ENCODE measurements around the gene BAIAP2L2.
"Not testable (repeated sequence)": the region's sequence is repeated elsewhere in the genome, so short reads cannot be mapped to it uniquely, and the experiment has no call there.

The BAIAP2L2 gene

DNA sequence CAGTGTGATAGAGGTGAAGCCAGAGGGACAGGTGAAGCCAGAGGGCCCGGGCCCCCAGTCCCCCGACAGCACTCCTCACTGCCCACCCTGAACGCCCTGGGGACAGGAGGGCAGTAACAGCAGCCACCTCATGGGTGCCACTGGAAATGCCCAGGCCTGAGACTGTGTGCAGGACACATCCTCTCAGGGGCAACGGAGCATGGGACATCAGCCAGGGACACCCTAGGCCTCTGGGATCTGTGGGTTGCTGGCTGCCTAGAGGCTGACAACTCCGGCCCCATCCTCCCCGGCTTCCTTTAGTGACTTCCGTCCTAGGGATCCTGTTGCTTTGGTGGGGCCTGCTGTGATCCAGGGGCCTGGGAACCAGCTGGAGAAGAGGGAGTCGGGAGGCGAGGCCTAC lies 17.4 kb upstream of the BAIAP2L2 start:
- no peak for DNase-seq (ENCODE audit: low read depth, low spot score)

DNA sequence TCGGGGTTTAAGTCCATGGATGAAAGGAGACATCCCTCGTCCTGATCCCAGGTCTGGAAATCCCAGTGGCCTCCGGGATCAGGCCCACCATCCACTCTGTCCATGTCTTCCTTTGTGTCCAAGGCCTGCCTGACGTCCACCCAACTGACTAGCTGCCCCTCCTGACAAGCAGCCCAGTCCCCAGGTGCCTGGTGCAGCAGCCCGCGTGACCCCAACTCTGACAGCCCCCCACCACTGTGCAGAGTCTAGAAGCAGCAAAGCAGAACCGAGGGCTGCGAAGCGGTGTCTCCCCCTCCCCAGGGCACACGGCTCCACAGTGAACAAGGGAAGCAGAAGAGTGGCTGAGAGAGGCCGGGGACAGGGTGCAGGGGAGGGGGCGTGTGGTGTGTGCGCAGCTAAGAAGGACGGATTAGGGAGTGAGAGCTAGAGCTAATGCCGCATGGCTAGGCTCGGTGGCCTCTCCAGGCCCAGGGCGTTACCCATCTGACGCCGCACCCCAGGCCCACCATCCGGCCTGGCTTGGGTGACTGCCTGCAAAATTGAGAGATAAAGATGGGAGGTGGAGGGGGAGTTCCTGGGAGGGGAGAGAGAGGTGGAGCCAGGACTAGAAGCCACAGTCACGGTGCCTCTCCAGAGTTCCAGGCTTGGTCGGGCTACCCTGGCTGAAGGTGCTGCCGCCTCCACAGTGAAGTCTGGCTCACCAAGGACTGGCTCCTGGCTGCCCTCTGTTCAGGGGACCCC lies 16.6 kb upstream of the BAIAP2L2 start:
- DNase-seq (ENCODE audit: low read depth, low spot score): no peak

DNA sequence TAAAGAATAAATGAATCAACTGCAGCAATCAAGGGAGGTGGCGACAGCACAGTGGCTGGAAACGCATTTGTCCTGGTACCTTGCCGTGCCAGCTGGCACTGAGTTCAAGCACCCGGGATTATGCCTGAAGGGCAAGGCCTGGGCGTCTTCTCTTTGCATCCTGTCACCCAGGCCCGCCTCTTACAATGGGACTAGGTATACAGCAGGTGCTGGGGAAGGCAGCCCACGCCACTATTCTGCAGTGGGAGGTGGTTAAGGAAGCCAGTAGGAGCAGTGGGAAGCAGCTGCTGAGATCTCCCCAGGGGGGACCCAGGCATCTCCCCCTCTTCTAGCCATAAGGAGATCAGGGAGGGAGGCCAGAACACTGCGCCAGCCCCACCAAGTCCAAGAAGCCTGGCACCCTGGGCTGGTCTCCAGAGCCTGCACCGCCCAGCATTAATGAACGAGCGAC lies 15.3 kb upstream of the BAIAP2L2 start:
- DNase-seq (ENCODE audit: low read depth, low spot score): no peak

GRCh38 chr22:38125038-38125610 lies 14.6 kb upstream of the BAIAP2L2 start:
- no peak for DNase-seq (ENCODE audit: low read depth, low spot score)

DNA sequence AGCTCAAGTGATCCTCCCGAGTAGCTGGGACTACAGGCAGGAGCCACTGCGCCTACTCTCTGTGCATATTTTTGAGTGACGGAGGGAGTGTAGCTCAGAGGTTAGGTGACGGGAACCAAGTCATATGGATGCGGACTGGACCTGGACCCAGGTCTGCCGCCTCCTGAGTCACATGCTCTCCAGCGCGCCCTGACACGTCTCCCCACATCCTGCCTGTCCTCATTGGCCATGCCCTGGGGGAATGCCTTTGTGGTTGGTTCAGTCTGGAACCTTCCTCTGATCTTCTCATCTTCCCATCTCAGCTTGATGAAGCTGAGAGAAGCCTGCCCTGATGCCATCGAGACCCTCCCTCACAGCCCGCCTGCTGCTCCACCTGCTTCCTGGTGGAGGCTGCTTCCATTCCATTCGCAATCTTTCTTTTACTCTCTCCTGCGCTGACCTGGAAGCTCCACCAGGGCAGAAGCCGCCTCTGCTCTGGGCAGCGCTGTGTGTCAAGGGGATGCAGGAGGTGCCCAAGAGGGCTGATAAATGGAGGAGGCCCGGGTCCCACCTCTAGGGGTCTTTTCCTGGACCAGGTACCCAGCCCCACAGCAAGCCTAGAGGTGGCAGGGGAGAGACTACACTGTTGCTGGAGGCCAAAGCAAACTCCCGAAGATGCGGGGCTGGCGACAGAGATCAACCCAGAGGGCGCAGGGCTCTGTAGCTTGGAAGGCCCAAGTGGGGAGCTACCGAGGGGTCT lies 13.9 kb upstream of the BAIAP2L2 start:
- no peak for DNase-seq (ENCODE audit: low read depth, low spot score)

- DNase-seq (ENCODE audit: low read depth, low spot score): no peak
Observed at GRCh38 chr22:38122616-38123015, 12.1 kb upstream of the BAIAP2L2 start.

DNA sequence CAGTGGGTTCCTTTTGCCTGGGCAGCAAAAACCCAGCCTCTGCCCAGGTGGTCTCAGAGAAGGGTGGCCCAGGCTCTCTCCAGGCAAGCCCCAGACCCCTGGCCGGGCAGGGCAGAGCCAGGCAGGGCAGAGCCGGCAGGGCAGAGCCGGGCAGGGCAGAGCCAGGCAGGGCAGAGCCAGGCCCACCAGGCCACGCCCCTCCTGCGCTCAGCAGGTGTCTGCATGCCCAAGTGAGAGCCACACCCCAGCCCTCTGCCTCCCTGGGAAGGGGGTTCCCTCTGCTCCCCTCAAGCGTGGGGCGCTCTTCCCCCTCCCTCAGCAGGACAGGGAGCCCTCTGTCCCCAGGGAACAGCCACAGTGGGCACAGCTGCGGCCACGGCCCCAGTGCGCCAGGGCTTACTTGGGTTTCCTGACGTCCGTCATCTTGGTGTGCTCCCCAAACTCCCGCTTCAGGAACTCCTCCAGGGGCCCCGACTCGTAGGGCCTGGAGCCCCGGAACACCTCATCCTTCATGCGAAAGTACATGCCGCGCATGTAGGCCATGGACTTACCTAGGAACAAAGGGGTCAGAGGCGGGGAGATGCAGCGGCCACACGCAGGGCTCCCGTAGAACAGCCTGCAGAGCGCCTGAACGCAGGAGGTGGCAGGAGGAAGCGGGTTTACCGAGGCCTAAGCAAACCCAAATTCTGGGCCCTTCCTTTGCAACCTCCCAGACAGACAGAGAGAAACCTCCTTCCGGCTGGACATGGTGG lies 10.1 kb upstream of the BAIAP2L2 start:
- DNase-seq (ENCODE audit: low read depth, low spot score): no peak

DNA sequence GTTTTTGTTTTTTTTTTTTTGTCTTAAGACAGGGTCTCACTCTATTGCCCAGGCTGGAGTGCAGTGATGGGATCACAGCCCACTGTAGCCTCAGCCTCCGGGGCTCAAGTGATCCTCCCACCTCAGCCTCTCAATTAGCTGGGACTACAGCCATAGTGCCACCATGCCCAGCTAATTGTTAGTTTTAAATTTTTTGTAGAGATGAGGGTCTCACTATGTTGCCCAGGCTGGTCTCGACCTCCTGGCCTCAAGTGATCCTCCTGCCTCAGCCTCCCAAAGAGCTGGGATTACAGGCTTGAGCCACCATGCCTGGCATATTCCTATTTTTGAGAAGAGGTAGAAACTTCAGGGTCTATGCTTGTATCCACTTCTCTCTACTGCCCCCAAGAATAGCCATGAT lies 8.3 kb upstream of the BAIAP2L2 start:
- DNase-seq (ENCODE audit: low read depth, low spot score): not testable (repeated sequence)

- no peak for DNase-seq (ENCODE audit: low read depth, low spot score)
Observed at GRCh38 chr22:38118182-38118581, 7.7 kb upstream of the BAIAP2L2 start.

DNA sequence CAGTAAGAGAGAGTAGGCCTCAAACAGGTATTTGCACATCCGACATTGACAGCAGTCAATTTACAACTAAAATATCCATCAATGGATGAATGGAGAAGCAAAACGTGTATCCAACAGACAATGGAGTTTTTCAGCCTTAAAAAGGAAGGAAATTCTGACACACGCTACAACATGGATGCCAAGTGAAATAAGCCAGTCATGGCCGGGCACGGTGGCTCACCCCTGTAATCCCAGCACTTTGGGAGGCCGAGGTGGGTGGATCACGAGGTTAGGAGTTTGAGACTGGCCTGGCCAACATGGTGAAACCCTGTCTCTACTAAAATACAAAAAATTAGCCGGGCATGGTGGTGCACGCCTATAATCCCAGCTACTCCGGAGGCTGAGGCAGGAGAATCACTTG lies 7.1 kb upstream of the BAIAP2L2 start:
- DNase-seq (ENCODE audit: low read depth, low spot score): not testable (repeated sequence)

- no peak for DNase-seq (ENCODE audit: low read depth, low spot score)
Observed at GRCh38 chr22:38115423-38116205, 5.1 kb upstream of the BAIAP2L2 start.

DNA sequence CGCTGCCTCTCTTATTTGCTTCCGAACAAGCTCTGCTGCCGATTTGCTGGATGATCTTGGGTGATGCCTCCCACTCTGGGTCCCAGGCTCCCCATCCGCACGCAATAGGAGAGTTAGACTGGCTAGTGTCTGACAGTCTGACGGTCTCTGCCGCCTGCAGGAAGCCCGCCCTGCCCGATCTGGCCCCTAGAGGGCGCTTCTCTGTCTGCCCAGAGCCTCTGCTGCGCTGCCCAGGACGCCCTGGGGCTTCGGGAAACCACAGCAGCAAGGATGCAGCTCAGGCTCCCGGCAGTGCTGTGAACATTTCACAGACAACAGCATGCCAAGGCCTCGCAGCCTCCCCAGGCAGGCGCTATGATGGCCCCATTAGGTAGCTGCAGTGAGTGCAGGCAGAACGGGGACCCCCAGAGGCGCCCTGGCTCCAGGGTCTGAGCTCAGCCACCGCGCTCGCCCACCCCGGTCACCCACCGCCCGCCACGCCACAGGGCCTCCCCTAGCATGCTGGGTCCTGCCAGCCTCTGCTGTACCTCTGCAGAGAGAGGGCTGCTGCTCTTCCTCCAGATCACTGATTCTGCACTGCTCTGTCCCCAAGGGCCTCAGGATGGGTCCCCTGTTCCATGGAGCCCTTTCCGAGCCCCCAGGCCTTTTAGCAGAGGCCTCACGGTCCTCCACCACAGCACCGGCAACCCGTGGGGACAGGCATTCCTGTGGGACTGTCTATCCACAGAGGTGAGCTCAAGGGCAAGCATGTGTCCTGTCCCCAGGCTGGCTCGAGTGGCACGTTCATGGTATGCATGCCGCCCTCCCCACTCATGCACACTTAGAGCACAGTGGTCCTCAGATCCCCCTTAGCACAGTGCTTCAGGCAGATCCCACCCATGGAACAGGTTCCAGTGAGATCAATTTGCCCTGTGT lies 4.3 kb upstream of the BAIAP2L2 start:
- DNase-seq (ENCODE audit: low read depth, low spot score): peak; percentile 94

DNA sequence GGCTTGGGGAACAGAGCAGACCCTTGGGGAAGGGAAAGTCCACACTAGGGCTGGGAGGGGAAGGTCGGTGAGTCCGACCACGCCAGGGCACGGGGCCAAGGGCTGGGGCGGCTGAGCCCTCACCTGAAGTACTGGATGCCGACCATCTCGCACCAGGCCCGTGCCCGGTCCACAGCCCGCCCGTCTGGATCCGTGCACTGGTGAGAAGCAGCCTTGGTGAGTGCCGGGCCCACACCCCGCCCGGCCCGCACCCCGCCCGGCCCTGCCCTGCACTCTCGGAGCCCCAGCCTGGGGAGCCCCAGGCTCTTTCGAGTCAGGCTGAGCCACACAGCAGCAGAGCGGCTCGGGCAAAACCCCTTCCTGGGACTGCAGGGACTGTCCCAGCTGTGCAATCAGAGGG lies 1.9 kb upstream of the BAIAP2L2 start:
- DNase-seq (ENCODE audit: low read depth, low spot score): no peak

DNA sequence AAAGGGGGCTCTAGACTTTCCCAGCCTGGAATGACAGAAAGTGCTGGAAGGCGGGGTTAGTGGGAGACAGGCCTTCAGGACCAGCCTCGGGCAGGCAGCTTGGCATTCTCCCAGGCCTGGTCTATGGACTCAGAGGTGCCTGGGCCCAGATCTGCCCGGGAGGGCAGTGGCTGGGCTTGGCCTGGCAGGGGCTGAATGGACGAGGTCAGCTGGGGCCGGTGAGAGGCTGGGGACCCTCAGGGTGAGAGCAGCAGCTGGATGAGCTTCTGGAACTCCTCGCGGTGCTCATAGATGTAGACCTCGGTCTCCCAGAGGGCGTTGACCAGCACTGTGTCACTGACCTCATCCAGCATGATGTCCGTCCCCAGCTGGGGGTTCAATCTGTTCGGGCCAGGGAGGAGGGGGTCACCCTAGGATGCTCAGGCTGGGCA lies 1.5 kb upstream of the BAIAP2L2 start:
- no peak for DNase-seq (ENCODE audit: low read depth, low spot score)

DNA sequence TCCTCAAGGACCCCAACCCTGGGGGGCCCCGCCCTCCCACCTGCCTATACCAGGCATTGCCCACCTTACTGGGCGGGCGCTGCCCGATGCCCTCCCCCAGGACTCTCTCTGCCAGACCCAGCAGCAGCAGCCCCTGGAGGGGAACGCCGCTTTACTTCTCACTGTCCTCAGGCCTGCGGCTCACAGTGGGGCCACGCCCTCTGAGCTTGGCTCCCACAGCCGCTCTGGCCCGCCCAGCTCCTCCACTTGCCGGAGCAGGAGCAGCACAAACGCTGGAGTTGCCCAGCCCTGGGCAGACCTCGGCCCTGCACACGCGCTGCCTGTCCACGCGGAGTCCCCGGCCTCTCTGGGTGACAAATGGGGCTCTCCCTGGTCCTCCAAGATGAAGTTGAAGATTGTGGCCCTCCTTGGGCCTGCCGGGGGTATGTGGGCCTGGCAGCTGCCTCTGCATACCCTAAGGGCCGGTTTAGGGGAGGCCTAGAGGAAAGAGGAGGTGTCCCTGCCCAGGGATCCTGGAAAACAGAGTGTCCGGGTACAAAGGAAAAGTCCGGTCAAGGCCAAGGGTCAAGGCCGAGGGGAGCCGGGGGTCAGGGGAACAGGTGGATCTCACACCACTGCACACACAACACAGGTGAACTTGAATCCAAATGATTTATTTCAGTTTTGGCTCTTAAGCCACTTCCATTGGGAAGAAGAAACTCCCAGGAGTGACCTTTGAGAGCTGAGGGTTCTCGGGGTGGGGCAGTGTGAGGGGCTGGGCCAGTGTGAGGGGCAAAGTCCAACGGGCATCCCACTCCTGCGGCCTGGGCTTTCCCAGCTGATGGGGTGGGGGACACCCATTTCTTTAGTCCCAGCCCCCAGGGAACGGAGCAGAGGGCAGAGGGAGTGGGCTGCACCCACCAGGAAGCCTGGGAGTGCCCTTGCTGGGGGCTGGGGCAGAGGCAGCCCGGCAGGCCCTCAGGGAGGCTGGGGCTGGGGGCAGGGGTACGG lies 674 bp upstream of the BAIAP2L2 start:
- DNase-seq (ENCODE audit: low read depth, low spot score): no peak

DNA sequence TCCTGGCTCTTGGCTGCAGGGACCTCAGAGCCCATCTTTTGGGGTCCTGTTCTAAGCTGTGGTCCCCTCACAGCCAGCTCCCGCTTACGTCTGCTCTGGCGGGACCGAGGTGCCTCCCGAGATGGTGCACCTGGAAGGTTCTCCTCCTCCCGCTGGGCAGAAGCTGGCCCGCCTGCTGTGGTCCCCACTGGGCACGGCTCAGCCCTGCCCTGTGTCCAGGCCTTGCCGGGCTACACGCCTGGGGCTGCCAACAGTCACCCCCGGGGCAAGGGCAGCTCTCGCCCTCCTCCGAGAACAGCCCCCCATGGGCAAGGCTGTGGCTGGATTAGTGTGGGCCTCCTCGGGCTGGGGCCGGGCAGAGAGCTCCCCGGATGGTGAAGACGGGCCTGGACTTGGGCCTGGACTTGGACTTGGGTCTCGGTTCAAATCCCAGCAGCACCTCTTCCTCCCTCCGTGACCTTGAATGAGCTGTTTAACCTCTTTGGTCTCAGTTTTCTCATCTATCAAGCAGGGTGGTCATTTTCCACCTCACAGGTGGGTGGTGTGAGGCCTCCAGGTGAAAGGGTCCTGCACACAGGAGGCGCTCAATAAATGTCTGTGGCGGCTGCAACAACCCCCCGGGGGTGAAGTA lies 998 bp downstream of the BAIAP2L2 start:
- peak; percentile 27 for DNase-seq (ENCODE audit: low read depth, low spot score)

DNA sequence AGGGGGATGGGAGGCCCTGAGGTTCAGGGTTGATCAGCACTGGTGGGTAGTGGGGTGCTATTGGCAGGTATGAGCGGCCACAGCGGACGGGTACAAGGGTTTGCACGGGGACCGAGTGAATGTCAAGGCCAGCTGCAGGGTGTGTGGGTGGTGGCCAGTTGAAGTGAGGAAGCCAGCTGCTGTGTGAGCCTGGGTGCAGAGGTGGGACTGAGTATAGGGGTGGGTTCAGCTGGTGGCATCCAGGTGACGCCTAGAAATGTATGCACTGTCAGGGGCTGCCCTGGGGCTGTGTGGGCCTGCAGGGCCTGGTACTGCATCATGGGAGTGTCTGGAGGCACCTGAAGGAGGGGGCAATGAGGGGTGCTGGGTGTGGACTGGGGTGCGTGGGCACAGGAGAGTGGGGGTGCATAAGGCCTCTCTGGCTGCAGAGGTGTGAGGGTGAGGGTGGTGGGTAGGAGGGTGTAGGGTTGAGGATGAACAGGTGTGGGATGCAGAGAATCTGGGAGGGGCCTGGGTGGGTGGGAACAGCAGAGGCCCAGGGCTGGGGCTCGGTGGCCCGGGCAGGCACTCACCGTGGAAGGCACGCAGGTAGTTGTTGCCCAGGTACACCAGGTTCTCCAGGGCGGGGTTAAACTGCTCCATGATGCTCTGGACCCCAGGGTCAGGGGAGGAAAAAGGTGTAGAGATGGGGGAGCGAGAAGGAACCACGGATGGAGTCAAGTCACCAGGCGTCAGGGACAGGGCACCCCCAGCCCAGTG lies 1.7 kb downstream of the BAIAP2L2 start:
- DNase-seq (ENCODE audit: low read depth, low spot score): no peak

Data from astrocyte of the hippocampus (primary cell).